GM20000 (cell line): ENCODE results near the gene IRS1.
"Not testable (repeated sequence)": the region's sequence is repeated elsewhere in the genome, so short reads cannot be mapped to it uniquely, and the experiment has no call there.

ENCODE experiments used
- DNase-seq: peaks from one replicate; pipeline ENCODE4 v3.0.0; 2012; ENCODE audit warnings: low spot score
- TF ChIP-seq, protein P1 (sequence below): IDR thresholded peaks from 2 replicates; pipeline ENCODE4 v1.5.1; 2012; ENCODE audit warnings: mild to moderate bottlenecking, control low read depth; ENCODE audit errors: extremely low read depth, missing control alignments

The IRS1 gene, protein sequence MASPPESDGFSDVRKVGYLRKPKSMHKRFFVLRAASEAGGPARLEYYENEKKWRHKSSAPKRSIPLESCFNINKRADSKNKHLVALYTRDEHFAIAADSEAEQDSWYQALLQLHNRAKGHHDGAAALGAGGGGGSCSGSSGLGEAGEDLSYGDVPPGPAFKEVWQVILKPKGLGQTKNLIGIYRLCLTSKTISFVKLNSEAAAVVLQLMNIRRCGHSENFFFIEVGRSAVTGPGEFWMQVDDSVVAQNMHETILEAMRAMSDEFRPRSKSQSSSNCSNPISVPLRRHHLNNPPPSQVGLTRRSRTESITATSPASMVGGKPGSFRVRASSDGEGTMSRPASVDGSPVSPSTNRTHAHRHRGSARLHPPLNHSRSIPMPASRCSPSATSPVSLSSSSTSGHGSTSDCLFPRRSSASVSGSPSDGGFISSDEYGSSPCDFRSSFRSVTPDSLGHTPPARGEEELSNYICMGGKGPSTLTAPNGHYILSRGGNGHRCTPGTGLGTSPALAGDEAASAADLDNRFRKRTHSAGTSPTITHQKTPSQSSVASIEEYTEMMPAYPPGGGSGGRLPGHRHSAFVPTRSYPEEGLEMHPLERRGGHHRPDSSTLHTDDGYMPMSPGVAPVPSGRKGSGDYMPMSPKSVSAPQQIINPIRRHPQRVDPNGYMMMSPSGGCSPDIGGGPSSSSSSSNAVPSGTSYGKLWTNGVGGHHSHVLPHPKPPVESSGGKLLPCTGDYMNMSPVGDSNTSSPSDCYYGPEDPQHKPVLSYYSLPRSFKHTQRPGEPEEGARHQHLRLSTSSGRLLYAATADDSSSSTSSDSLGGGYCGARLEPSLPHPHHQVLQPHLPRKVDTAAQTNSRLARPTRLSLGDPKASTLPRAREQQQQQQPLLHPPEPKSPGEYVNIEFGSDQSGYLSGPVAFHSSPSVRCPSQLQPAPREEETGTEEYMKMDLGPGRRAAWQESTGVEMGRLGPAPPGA (N-terminal part only)

DNA sequence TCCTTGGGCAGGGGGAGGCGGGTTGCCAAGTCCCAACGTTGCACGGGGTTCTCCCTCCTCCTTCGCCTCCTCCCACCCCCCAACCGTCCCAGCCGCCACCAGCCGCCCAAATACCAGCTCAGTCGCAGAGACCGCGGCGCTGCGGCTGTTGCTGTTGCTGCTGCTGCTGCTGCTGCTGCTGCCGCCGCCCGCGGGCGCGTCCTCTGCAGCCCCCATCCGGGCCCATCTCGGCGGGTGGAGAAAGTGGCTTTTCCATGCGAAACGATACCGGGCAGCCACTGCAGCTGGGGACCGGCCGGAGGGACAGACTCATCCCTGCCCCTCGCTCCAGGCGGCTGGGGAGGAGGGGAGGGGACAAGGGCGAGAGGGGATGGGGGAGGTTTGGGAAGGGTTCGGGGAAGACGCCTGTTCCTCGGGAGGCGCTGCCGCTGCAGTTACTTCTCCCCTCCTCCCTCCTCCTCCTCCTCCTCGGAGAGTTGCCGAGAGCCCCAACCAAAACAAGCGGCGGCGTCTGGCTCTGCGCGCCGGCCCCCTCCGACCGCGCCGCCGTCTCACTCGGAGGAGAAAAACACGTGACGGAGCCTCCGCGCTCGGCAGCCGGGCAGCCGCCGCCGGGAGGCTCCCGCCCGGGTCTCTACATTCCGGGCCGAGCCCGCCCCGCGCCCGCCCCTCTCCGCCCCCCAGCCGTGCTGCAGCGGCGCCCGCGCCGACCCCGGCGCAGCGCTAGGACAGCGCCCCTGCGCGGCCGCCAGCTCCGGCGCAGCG, at the start of gene IRS1:
TSS of gene IRS1 (minus strand) at position 610 of the 765 bp plus-strand sequence. CDS start 1,082 bp downstream, outside the sequence.
- peak; percentile 81 for DNase-seq
- TF ChIP-seq, protein P1, sequence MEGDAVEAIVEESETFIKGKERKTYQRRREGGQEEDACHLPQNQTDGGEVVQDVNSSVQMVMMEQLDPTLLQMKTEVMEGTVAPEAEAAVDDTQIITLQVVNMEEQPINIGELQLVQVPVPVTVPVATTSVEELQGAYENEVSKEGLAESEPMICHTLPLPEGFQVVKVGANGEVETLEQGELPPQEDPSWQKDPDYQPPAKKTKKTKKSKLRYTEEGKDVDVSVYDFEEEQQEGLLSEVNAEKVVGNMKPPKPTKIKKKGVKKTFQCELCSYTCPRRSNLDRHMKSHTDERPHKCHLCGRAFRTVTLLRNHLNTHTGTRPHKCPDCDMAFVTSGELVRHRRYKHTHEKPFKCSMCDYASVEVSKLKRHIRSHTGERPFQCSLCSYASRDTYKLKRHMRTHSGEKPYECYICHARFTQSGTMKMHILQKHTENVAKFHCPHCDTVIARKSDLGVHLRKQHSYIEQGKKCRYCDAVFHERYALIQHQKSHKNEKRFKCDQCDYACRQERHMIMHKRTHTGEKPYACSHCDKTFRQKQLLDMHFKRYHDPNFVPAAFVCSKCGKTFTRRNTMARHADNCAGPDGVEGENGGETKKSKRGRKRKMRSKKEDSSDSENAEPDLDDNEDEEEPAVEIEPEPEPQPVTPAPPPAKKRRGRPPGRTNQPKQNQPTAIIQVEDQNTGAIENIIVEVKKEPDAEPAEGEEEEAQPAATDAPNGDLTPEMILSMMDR, result no peak

DNA sequence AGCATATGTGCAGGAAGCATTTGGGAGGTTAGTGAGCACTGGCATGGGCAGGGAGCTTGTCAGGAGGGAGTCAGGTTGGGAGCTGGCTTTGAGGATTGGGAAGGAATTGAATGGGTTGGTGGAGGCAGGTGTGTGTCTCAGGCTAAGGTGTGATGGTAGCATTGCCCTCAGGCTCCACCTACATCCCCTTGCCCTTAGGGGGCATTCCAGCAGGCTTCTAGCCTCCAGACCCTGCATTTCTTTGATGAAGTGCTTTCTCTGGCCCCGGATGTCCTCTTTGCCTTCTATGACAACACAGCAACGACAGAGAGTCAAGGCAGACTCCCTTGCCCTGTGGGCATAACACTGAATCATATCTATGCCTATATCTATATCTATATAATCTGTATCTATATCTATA, 49.7 kb upstream of the IRS1 start:
- TF ChIP-seq, protein P1, result no peak
- no peak for DNase-seq

DNA sequence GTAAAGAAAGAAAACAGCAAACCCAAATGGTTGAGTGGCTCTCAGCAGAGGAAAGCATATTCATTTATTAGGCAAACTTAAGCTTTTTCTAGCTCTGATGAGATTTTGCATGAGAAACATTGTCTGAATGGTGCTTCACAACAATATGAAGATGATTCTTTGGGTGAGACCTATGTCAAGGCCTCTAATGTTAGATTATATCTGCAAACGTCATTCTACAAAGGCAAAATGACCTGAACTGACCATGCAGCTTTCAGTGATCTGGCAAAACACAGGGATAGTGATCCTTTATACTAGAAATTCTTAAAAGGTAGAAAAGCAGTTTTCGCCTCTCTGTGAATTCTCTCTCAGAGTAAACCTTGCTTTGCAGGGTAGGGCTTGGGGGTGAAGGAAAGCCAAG, 47.9 kb upstream of the IRS1 start:
- TF ChIP-seq, protein P1, result no peak
- no peak for DNase-seq

DNA sequence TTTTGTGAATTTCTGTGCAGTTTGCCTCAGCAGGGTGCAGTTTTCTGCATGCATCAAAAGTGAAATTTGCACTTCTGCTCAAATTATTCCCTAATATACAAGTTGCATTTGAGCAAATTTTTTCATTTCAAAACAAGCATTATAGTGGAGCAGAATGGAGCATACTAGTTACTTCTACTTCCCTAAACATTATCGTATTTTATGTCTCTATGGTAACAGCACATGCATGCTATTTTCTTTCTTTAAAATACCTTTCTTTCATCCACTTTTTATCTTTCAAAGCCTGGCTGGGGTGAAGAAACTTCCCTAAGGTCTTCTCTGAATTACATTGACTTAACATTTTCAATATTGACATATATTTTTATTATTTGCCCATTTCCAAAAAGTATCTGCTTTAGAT, 47.5 kb upstream of the IRS1 start:
- DNase-seq, result no peak
- TF ChIP-seq, protein P1, result no peak

DNA sequence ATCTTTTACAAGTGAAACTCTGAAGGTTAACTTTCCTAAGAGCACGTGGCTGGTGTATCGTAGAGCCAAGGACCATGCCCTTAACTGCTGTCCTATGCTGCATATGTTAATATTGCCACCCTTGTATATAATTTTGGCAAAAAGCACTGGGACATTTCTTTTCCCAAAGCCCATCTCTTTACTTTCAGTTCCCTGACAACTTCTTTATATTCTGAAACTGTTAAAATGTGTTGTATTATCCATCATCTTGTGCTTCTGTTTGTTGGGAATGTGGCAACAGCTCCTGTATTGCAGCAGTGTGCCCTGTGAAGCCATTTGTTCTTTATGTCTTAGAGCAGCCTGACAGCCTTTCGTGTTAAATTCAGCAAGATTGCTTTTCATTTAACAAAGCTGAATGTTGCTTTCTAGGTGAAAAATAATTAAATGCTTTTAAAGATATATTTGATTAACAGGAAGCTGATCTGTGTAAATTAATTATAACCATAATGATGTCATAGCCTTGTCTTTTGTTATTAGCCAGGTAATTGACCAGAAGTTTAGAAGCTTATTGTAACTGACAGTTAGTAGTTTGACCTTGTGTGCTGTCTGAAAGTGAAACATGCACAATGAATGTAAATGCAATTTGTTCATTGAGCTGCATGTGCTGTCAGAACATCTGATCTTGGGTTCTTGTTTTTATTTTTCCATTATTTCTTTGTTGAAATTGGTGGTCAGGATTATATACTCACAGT, 45.9 kb upstream of the IRS1 start:
- TF ChIP-seq, protein P1, result no peak
- DNase-seq, result no peak

DNA sequence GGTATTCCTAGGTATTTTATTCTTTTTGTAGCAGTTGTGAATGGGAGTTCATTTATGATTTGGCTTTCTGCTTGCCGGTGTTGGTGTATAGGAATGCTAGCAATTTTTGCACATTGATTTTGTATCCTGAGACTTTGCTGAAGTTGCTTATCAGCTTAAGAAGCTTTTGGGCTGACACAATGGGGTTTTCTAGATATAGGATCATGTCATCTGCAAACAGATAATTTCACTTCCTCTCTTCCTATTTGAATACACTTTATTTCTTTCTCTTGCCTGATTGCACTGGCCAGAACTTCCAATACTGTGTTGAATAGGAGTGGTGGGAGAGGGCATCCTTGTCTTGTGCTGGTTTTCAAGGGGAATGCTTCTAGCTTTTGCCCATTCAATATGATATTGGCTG, 43.4 kb upstream of the IRS1 start:
- not testable (repeated sequence) for DNase-seq

DNA sequence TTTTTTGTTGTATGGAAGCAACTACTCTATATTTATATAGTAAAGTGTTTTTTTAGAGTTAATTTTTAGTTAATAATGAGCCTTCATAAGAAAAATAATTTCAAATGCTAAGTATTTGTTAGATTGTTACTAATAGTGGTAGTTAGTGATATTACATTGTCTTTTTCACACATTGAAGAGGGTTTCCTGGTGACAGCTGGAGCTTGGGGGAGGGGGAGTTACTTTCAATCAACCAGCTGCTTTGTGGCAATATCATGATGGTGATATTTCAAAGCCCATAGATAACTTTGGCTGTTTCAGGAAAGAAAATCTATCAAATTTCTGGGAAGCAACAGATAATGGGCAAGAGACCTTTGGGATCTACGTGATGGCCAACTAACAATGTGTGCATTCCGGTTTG, 40.3 kb upstream of the IRS1 start:
- DNase-seq, result no peak
- TF ChIP-seq, protein P1, result no peak
